Activated T-cell treated with anti-CD3 and anti-CD28 coated beads for 48 hours (primary cell): ENCODE measurements around the gene GCNA.
"Not testable (repeated sequence)": the region's sequence is repeated elsewhere in the genome, so short reads cannot be mapped to it uniquely, and the experiment has no call there.

Experiments used
- DNase-seq: peaks from one replicate; pipeline ENCODE4 v3.0.0-alpha.2; 2020; ENCODE audit warnings: low read depth

The GCNA gene

GRCh38 chrX:71578253-71579135, at the start of gene GCNA:
GCNA (plus strand) TSS chrX:71578437; CDS start chrX:71580822, 2,385 bp downstream.
- no peak for DNase-seq

- DNase-seq: peak; percentile 22
These were observed 46.0 kb upstream of the GCNA start for GRCh38 chrX:71532078-71532752.

GRCh38 chrX:71532753-71533425, 45.3 kb upstream of the GCNA start, which contains the start of gene OGT:
OGT (plus strand) TSS chrX:71533104; CDS start chrX:71533300, 196 bp downstream.
- DNase-seq: peak; percentile 86

GRCh38 chrX:71533516-71533850, 44.8 kb upstream of the GCNA start:
- no peak for DNase-seq

DNA sequence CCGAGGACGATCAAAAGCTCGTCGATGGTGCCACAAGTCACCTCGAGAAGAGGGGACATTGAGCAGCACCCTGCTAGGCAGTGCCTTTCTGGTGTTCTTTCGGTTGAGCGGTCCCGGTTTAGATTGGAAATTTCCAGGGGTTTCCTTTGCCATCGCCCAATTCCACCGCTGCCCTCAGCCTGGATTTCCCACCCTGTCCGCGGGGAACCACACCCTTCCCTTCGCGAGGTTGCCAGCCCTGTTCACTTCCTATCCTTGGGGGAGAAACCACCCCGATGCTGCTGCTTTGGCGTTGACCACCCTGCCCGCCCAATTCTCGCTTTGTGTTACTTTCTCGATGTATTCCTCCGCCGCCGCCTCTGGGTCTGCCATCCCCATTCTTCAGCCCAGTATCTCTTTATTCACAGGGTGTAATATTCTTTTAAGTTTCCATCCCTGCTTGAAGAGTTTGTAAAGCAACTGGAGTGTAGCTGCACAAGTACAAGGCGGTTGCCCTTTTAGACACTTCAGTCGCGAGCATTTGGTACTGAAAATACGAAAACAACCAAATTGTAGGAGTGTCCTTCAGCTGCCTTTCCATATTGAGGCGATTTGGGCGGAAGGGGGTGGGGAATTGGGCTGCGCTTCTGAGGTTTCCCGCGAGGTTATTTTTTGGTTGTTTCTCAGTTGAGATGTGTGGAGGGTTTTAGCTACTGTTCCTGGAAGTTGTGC, 44.2 kb upstream of the GCNA start:
- peak; percentile 28 for DNase-seq

GRCh38 chrX:71534773-71535544, 43.3 kb upstream of the GCNA start:
- no peak for DNase-seq

DNA sequence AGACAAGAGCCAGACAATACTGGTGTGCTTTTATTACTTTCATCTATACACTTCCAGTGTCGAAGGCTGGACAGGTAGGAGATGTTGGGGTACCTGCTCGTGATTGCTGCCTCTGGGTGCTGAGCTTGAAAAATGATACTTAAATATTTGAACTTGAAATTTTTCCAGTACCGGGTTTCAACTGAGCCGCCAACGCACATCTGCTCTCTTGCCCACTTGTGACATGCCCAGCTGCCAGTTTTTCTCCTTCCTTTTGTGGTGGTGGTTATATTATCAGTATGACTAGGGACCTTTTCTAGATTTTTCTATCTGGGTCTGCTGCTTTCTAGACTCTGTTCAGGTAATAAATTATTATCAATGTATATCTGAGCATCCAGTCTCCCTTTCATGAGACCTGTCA, 42.0 kb upstream of the GCNA start:
- DNase-seq: no peak

DNA sequence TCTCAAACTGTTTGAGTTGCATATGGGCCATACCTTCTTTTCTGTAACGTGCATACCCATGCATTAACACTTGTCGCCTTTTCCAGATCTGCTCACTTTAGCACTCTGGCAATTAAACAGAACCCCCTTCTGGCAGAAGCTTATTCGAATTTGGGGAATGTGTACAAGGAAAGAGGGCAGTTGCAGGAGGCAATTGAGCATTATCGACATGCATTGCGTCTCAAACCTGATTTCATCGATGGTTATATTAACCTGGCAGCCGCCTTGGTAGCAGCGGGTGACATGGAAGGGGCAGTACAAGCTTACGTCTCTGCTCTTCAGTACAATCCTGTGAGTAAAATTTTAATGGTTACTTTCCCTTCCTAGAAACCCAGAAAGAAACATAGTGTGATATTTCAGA, 40.5 kb upstream of the GCNA start:
- no peak for DNase-seq

DNA sequence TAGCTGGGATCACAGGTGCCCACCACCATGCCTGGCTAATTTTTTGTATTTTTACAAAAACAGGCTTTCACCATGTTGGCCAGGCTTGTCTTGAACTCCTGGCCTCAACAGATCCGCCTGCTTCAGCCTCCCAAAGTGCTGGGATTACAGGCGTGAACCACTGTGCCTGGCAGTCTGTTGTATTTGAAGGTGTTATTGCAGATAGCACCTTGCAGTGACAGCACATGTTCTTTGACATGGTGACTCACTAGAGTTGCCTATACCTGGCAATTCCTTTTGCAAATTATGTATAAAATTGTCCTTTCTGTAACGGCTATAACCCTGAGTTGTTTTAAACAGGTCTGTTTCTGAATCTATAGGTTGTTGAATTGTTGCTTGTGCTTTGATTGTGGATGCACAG, 37.4 kb upstream of the GCNA start:
- DNase-seq: no peak

DNA sequence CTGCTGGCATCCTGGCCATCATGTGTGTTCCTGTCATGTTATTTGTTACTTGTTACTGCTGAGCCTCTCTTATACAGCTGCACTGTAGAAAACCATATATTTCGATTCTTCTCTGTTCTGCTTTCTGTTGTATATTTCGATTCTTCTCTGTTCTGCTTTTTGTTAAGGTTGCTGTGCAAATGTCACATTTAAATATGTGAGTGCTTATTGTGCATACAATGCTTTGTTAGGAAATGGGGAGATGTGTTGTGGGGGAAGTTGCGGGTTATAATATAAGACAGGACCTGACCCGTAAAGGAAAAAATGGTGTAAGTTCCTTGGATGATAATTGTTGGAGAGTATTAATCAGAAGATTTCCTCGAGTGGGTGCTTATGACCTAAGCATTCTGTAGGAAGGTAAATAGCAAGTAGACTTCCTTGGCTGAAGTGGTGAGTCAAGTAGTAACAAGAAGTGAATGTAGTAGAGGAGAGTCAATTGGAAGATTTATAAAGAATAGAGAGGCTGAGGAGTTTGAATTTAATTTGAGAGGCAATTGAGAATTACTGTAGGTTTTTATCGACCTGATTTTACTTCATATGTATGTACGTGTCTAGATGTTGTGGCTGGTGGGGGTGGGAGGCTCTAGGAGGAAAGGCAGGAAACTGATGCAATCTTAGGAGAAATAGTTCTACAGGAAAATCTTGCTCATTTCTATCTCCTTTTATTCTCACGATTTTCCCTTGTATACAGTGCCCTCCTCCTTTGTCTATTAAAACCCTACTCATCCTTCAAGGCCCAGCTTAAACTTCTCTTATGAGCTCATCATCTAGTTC, 36.8 kb upstream of the GCNA start:
- no peak for DNase-seq

- DNase-seq: no peak
These were observed 35.8 kb upstream of the GCNA start for GRCh38 chrX:71542411-71542810.

DNA sequence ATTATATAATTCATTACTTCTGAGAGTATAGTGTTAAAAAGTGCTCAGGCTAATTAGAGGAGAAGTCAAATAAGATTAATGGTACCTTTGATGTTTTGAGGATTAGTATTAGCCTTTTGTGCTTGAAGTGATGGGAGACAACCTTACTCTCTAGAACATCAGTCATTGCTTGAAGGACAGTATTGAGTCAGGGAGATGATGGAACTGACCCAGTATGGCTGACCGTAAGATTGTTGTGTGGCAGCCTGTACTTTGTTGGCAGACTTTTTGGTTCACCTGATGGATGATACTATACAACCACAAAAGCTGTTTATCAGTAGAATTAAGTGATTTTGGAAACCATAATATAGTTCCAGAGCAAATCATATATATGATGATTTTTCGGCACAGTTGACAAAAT, 35.4 kb upstream of the GCNA start:
- DNase-seq: no peak

DNA sequence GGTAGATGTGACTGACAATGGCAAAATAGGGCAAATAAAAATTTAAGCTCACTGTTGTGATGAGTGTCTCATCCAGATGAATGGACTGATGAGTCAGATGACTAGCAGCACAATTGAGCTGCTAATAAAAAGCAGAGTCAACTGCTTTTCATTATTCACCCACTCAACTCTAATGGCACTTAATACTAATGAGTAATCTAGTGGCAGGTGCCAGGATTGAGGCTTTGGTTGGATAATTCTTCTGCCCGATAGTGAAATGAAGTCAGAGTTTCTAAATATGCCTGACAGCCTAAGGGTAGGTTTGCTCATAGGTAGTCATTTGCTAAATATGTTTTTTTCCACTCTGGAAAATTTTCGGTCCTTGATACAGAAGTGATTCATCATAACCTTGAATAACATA, 34.9 kb upstream of the GCNA start:
- DNase-seq: no peak

- DNase-seq: no peak
These were observed 32.9 kb upstream of the GCNA start for GRCh38 chrX:71545364-71545763.

GRCh38 chrX:71546879-71547278, 31.4 kb upstream of the GCNA start:
- DNase-seq: no peak

GRCh38 chrX:71547339-71547738, 30.9 kb upstream of the GCNA start:
- DNase-seq: no peak

DNA sequence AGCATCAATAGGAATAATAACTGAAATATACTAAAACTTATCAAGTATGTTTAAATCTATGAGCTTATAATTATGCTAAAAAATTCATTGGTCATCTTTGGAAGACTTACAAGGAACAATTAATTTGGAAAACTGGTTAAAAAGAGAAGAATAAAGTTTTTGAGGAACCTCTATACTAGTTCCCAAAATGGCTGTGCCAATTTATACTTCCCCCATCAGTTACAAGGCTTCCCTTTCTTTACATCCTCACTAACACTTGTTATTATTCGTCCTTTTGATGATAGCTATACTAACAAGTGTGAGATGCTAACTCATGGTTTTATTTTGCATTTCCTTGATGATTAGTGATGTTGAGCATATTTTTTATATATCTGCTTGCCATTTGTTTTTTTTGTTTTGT, 28.3 kb upstream of the GCNA start:
- no peak for DNase-seq

DNA sequence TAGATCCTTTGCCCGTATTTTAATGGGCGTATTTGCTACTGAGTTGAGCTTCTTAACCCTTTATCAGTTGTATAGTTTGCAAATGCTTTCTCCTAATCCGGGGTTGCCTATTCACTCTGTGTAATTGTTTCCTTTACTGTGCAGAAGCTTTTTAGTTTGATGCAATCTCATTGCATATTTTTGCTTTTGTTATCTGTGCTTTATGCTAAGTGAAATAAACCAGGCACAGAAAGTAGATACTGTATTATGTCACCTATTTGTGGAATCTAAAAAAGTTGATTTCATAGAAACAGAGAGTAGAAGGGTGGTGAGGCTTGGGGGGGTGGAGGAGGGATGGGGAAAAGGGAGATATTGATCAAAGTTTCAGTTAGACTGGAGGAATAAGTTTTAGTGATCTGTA, 27.7 kb upstream of the GCNA start:
- DNase-seq: no peak

DNA sequence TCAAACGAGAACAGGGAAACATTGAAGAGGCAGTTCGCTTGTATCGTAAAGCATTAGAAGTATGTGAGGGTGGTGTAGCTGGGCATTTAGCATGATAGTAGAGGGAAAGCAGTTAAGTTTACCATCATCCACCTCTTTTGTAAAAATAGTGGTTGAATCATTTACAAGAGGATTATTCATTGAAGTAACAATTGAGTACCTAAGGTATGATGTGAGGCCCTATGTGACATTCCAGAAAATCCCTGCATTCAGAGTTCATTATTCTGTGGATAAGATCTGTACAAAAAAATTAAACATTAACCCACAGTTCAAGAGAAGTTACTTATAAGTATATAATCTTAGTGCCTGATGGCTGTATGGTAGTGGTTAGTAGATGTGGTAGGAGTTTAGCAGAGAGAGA, 22.2 kb upstream of the GCNA start:
- no peak for DNase-seq

DNA sequence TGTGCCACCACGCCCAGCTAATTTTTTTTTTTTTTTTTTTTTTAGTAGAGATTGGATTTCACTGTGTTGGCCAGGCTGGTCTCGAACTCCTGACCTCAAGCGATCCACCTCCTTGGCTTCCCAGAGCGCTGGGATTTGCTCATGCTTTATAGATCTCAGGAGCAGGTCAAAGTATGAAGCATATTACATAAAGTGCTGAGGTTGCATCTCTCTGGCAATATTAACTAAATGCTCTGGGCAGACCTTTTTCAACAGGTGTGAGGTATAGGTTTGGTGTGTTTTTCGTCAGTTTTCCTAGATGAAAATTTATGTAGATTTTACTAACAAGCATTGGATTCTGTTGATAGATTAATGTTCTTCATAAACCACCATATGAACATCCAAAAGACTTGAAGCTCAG, 19.3 kb upstream of the GCNA start:
- DNase-seq: no peak

DNA sequence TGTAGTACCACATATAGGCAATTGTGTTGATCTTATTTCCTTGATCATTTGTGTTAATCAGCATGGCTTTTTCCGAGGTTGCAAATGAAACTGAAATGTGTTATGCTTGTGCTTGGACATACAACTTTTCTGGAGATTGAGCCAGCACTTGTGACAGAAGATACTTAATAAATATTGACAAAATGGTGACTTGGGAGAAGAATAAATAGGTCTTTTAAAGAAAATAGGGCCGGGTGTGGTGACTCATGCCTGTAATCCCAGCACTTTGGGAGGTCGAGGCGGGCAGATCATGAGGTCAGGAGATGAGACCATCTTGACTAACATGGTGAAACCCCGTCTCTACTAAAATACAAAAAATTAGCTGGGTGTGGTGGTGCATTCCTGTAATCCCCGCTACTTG, 18.5 kb upstream of the GCNA start:
- not testable (repeated sequence) for DNase-seq
